GM23248 (cell line): ENCODE measurements around the gene CLIC4.

ENCODE experiments used
- EZH2 ChIP-seq: fragments of 200-600 bp; sonication (generic); IDR thresholded peaks from 2 replicates; pipeline ENCODE4 v1.6.1; 2018; ENCODE audit warnings: antibody characterized with exemption, mild to moderate bottlenecking; ENCODE audit not compliant: insufficient read depth, poor library complexity, severe bottlenecking
- EZH2phosphoT487 ChIP-seq: fragments of 200-600 bp; sonication (generic); IDR thresholded peaks from 2 replicates; pipeline ENCODE4 v1.6.1; 2018; ENCODE audit warnings: antibody characterized with exemption, moderate library complexity, mild to moderate bottlenecking, low read depth; ENCODE audit not compliant: insufficient read depth

GRCh38 chr1:24866211-24867083 is 121.2 kb downstream of the CLIC4 start:
- TF ChIP-seq EZH2phosphoT487, result no peak
- no peak for TF ChIP-seq EZH2
